ENCODE results near the gene ATP2A1. TPM values are rescaled to one million over a fixed set of nuclear protein-coding genes. Genes with fewer than 3 reads are reported as not detected.

ATP2A1 gene
- total and polyA plus RNA-seq, 2 donors (not counting 3 experiments of a cell fraction or from before 2014, with no cell fraction given), result 1.2 to 2.5 TPM

DNA sequence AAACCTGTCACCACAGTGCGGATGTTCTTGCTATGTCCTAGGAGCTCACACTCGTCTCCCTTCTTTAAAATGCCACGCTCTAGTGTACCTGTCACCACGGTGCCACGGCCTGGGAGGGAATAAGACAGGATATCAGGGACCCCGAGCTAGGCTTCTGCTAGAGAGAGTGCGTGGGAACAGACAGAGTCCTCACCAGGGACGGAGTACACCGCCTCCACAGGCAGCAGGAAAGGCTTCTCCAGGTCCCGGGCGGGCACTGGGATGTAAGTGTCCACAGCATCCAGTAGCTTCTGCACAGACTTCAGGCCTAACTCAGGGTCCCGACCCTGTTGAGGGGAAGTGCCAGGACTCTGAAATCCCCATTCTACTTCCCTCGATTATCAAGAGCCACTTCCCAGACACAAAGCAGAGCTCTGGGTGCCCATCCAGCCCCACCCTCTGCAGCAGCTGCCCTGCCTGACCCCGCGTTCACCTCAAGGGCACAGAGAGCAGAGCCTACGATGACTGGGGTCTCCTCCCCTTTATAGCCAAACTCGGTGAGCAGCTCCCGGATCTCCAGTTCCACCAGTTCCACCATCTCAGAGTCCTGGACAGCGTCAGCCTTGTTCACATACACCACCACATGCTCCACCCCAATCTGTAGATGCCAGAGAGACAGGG lies 33.9 kb upstream of the ATP2A1 start:
- ChIA-PET POLR2A (interaction anchor here (0.6 kb wide), 1 partner anchor 14 kb away, joined by 3 read pairs; no protein-coding TSS in a partner anchor), CTCF (interaction anchor here (0.8 kb wide), 1 partner anchor 101 kb away, joined by 3 read pairs; no protein-coding TSS in a partner anchor)
- Histone ChIP-seq H3K4me3 (replicated peaks in 1 of 3; ENCODE audit: insufficient read depth in 1 of 3, low read depth in 1 of 3, low read length in 3 of 3) (no peak overlapping the region), H3K79me2 (ENCODE audit: control insufficient read depth, insufficient read depth, low read length) (peaks cover 27% of the 10 kb centered on the region), H3K4me2 (ENCODE audit: insufficient read depth, low read length) (no peak overlapping the region), H3K9ac (replicated peaks; ENCODE audit: extremely low read depth, insufficient read depth, low read length) (no peak overlapping the region), H3K9me3 (replicated peaks; ENCODE audit: control insufficient read depth, insufficient read depth, low read length) (no peaks in the 10 kb centered on the region), H3K4me1 (ENCODE audit: control insufficient read depth, extremely low read depth, insufficient read depth, low read length) (peaks cover 13% of the 10 kb centered on the region), H3K9me1 (replicated peaks; ENCODE audit: control insufficient read depth, extremely low read depth, insufficient read depth, low read length) (no peaks in the 10 kb centered on the region), H2AFZ (ENCODE audit: low read depth, low read length) (no peak overlapping the region), H3K36me3 (ENCODE audit: control insufficient read depth in 2 of 2, extremely low read depth in 1 of 2, insufficient read depth in 2 of 2, low read length in 2 of 2) (peaks cover 9 to 23% of the 10 kb centered on the region in 2 experiments), H3K27ac (ENCODE audit: insufficient read depth, low read depth, low read length) (no peak overlapping the region), H4K20me1 (replicated peaks; ENCODE audit: control insufficient read depth, extremely low read depth, insufficient read depth, low read length) (no peaks in the 10 kb centered on the region), H3K27me3 (ENCODE audit: control insufficient read depth in 2 of 2, insufficient read depth in 2 of 2, low read length in 2 of 2) (no peaks in the 10 kb centered on the region)
- dilution Hi-C loops (cut with MboI; ENCODE audit: extremely low pct_ligation_motif_present, low sequenced_read_pairs) (no loop called here), intact Hi-C loops (cut with micrococcal nuclease) (no loop called here)
- FAIRE-seq, result no peak
- BruUV-seq (replicated peaks), result no TSS peak
- no peak for DNase-seq (ENCODE audit: low read depth, low spot score)
- TF ChIP-seq, protein P1, sequence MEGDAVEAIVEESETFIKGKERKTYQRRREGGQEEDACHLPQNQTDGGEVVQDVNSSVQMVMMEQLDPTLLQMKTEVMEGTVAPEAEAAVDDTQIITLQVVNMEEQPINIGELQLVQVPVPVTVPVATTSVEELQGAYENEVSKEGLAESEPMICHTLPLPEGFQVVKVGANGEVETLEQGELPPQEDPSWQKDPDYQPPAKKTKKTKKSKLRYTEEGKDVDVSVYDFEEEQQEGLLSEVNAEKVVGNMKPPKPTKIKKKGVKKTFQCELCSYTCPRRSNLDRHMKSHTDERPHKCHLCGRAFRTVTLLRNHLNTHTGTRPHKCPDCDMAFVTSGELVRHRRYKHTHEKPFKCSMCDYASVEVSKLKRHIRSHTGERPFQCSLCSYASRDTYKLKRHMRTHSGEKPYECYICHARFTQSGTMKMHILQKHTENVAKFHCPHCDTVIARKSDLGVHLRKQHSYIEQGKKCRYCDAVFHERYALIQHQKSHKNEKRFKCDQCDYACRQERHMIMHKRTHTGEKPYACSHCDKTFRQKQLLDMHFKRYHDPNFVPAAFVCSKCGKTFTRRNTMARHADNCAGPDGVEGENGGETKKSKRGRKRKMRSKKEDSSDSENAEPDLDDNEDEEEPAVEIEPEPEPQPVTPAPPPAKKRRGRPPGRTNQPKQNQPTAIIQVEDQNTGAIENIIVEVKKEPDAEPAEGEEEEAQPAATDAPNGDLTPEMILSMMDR (IDR thresholded peaks at IDR 0.05; ENCODE audit: extremely low read depth in 1 of 2, insufficient read depth in 1 of 2, low read depth in 1 of 2, low read length in 2 of 2), result no peak
- TF ChIP-seq, protein P2, sequence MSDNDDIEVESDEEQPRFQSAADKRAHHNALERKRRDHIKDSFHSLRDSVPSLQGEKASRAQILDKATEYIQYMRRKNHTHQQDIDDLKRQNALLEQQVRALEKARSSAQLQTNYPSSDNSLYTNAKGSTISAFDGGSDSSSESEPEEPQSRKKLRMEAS (IDR thresholded peaks at IDR 0.05; ENCODE audit: insufficient read depth, insufficient read length), result no peak
- TF ChIP-seq FOS (IDR thresholded peaks at IDR 0.05; ENCODE audit: borderline replicate concordance, insufficient read depth, low read length) (no peak), GATA2 (IDR thresholded peaks at IDR 0.05; ENCODE audit: insufficient read depth, insufficient read length, low read depth, low read length) (no peak)
